Spleen (tissue), 7 donors: ENCODE results near the gene AGPAT4.

Experiments
- POLR2A ChIP-seq, 3 donors: fragments of 450-650 bp; IDR thresholded peaks; one replicate each; pipeline ENCODE4 v1.5.1; 2017; ENCODE audit warnings: antibody characterized with exemption in 3 of 3, mild to moderate bottlenecking in 1 of 3
- POLR2AphosphoS5 ChIP-seq, 3 donors: sonication (generic); formaldehyde crosslinking; IDR thresholded peaks; one replicate each; pipeline ENCODE4 v1.5.1; 2017; ENCODE audit warnings: antibody characterized with exemption in 3 of 3
- TF ChIP-seq, protein P1 (sequence below), 11 experiments: fragments of 200-600 bp in 7 of 11; fragments of 450-650 bp in 4 of 11; sonication (generic) in 4 of 11; IDR thresholded peaks in 8 of 11; conservative IDR thresholded peaks in 3 of 11; 1 replicate in 7 of 11; 2 replicates in 4 of 11; pipeline versions ENCODE4 v1.4.0 to v1.8.0; 2016 to 2021; ENCODE audit warnings: antibody characterized with exemption in 11 of 11, inconsistent platforms in 4 of 11, mild to moderate bottlenecking in 1 of 11
- donor health status: DM: no; HTN: no; CAD: no; lungs with moderate emphysema.
- donor health status: DM: no; HTN: no; CAD: no.
- donor health status: DM: no; HTN: no; CAD: no.

DNA sequence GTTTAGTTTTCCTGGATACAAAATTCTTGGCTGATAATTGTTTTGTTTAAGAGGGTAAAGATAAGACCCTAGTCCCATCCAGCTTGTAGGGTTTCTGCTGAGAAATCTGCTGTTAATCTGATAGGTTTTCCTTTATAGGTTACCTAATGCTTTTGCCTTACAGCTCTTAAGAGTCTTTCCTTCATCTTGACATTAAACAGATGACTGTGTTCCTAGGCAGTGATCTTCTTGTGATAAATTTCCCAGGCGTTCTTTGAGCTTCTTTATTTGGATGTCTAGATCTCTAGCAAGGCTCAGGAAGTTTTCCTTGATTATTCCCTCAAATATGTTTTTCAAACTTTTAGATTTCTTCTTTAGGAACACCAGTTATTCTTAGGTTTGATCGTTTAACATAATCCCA lies 148.3 kb downstream of the AGPAT4 start:
- TF ChIP-seq, protein P1, sequence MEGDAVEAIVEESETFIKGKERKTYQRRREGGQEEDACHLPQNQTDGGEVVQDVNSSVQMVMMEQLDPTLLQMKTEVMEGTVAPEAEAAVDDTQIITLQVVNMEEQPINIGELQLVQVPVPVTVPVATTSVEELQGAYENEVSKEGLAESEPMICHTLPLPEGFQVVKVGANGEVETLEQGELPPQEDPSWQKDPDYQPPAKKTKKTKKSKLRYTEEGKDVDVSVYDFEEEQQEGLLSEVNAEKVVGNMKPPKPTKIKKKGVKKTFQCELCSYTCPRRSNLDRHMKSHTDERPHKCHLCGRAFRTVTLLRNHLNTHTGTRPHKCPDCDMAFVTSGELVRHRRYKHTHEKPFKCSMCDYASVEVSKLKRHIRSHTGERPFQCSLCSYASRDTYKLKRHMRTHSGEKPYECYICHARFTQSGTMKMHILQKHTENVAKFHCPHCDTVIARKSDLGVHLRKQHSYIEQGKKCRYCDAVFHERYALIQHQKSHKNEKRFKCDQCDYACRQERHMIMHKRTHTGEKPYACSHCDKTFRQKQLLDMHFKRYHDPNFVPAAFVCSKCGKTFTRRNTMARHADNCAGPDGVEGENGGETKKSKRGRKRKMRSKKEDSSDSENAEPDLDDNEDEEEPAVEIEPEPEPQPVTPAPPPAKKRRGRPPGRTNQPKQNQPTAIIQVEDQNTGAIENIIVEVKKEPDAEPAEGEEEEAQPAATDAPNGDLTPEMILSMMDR (IDR thresholded peaks at IDR 0.05 in 8 of 11, conservative IDR thresholded peaks at IDR 0.05 in 3 of 11) = no peak
- no peak for TF ChIP-seq POLR2AphosphoS5 (IDR thresholded peaks at IDR 0.05)
- no peak for TF ChIP-seq POLR2A (IDR thresholded peaks at IDR 0.05)
